ENCODE data around the gene C4orf50.

DNA sequence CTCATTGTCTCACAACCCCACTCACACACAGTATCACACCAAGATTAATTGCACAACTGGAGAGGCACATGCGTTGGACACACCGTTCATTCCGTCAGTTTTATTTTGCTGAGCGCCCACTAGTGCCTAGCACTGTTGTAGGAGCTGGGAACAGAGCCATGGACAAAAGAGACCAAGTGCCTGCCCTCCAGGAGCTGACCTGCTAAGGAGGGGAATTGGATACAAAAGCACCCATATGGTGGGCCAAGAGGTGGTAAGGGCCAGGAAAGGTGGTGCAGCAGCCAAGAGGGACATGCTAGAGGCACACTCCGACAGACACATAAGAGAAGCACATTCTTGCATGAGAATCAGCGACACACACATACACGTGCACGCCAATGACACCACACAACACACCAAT is 124.6 kb downstream of the C4orf50 start:
- TF ChIP-seq, protein P1, sequence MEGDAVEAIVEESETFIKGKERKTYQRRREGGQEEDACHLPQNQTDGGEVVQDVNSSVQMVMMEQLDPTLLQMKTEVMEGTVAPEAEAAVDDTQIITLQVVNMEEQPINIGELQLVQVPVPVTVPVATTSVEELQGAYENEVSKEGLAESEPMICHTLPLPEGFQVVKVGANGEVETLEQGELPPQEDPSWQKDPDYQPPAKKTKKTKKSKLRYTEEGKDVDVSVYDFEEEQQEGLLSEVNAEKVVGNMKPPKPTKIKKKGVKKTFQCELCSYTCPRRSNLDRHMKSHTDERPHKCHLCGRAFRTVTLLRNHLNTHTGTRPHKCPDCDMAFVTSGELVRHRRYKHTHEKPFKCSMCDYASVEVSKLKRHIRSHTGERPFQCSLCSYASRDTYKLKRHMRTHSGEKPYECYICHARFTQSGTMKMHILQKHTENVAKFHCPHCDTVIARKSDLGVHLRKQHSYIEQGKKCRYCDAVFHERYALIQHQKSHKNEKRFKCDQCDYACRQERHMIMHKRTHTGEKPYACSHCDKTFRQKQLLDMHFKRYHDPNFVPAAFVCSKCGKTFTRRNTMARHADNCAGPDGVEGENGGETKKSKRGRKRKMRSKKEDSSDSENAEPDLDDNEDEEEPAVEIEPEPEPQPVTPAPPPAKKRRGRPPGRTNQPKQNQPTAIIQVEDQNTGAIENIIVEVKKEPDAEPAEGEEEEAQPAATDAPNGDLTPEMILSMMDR (IDR thresholded peaks at IDR 0.05; ENCODE audit: insufficient read depth, low read length, poor library complexity, severe bottlenecking): no peak
- no peak for TF ChIP-seq EZH2phosphoT487 (conservative IDR thresholded peaks at IDR 0.05; ENCODE audit: low read length)

All from SU-DHL-6 (cell line).